ENCODE data around the gene TPM1. TPM values are rescaled to one million over a fixed set of nuclear protein-coding genes. Genes with fewer than 3 reads are reported as not detected.

The TPM1 gene
- total RNA-seq, 2 donors from 2014 or later, result 564 to 629 TPM

Other genes with a start within 250 kb of the TPM1 start
- 10 to 100 TPM in 1 of 2 donors, 1 to 10 TPM in 1; 9.1 to 15.4 TPM for gene LACTB, start 79.1 kb downstream of the TPM1 start, total RNA-seq
- 100 to 1,000 TPM in 1 of 2 donors, 10 to 100 TPM in 1; 49.2 to 102 TPM for gene RPS27L, start 114.7 kb downstream of the TPM1 start, total RNA-seq
- 10 to 100 TPM; 18.5 to 29.2 TPM for gene RAB8B, start 146.9 kb downstream of the TPM1 start, total RNA-seq
- gene APH1B, start 234.9 kb downstream of the TPM1 start, total RNA-seq, result 10 to 100 TPM; 20.0 to 35.0 TPM

All from prostate gland (tissue), 2 donors.